GM10248 (cell line): Measurements from ENCODE around the gene ACOD1.
"Not testable (repeated sequence)": the region's sequence is repeated elsewhere in the genome, so short reads cannot be mapped to it uniquely, and the experiment has no call there.

Experiments used
- CTCF ChIA-PET: fragments of 300-600 bp; sonication (Branson Sonifier 250); formaldehyde crosslinking; extraction: SDS; loops from one replicate; lab custom pipeline; 2021; ENCODE audit warnings: antibody characterized with exemption; lab: Yijun Ruan, JAX
- POLR2A ChIA-PET: fragments of 350-650 bp; sonication (Branson Sonifier 250); formaldehyde crosslinking; extraction: SDS; loops from one replicate; lab custom pipeline; 2020; ENCODE audit warnings: antibody characterized with exemption; lab: Yijun Ruan, JAX
- DNase-seq: peaks from one replicate; pipeline ENCODE4 v3.0.0; 2012; ENCODE audit errors: extremely low spot score
- CTCF ChIP-seq: IDR thresholded peaks from 2 replicates; pipeline ENCODE4 v1.5.1; 2012; ENCODE audit warnings: mild to moderate bottlenecking, low read depth; ENCODE audit errors: extremely low read depth, missing control alignments, control extremely low read depth

Gene ACOD1

GRCh38 chr13:76948149-76948548 lies at the start of gene ACOD1:
Gene ACOD1 (plus strand): TSS chr13:76948511. CDS start chr13:76948559, 48 bp downstream.
- no peak for TF ChIP-seq CTCF
- POLR2A ChIA-PET: no interaction called here
- DNase-seq: no peak
- CTCF ChIA-PET: no interaction called here

- CTCF ChIA-PET: interaction anchor here (0.9 to 1.8 kb wide), 4 partner anchors 20 to 1022 kb away, joined by 3 to 6 read pairs (median 4); no protein-coding TSS in a partner anchor
- DNase-seq, POLR2A ChIA-PET: not testable (repeated sequence)
These were observed 49.2 kb upstream of the ACOD1 start for GRCh38 chr13:76899066-76899465.

GRCh38 chr13:76903544-76904162 lies 44.7 kb upstream of the ACOD1 start:
- ChIA-PET CTCF (interaction anchor here (0.7 to 2.9 kb wide), 33 partner anchors 9 to 1208 kb away, joined by 3 to 26 read pairs (median 4); partner anchors contain the start of gene KCTD12), POLR2A (no interaction called here)
- peak; percentile 98 for TF ChIP-seq CTCF
- peak; percentile 61 for DNase-seq

- ChIA-PET CTCF (interaction anchor here (1.0 to 2.9 kb wide), 20 partner anchors 8 to 1035 kb away, joined by 3 to 26 read pairs (median 4); partner anchors contain the start of gene KCTD12), POLR2A (no interaction called here)
- DNase-seq: no peak
- TF ChIP-seq CTCF: no peak
These were observed 43.8 kb upstream of the ACOD1 start for GRCh38 chr13:76904507-76904906.

- no peak for DNase-seq
- TF ChIP-seq CTCF: no peak
- ChIA-PET POLR2A (no interaction called here), CTCF (interaction anchor here (0.8 to 1.4 kb wide), 3 partner anchors 9 to 10 kb away, joined by 3 to 4 read pairs (median 3); no protein-coding TSS in a partner anchor)
These were observed 35.8 kb upstream of the ACOD1 start for GRCh38 chr13:76912476-76912875.

GRCh38 chr13:76913898-76914297 lies 34.4 kb upstream of the ACOD1 start:
- no peak for DNase-seq
- CTCF ChIA-PET: interaction anchor here (1.3 to 1.4 kb wide), 2 partner anchors 13 to 28 kb away, joined by 3 read pairs; no protein-coding TSS in a partner anchor
- TF ChIP-seq CTCF: no peak
- POLR2A ChIA-PET: no interaction called here

- TF ChIP-seq CTCF: no peak
- DNase-seq: no peak
- ChIA-PET CTCF (interaction anchor here (1.0 to 3.3 kb wide), 3 partner anchors 13 to 16 kb away, joined by 3 to 9 read pairs (median 3); no protein-coding TSS in a partner anchor), POLR2A (no interaction called here)
These were observed 31.2 kb upstream of the ACOD1 start for GRCh38 chr13:76917095-76917494.

- CTCF ChIA-PET: interaction anchor here (1.3 to 3.3 kb wide), 3 partner anchors 13 to 15 kb away, joined by 3 to 9 read pairs (median 4); no protein-coding TSS in a partner anchor
- POLR2A ChIA-PET, DNase-seq: not testable (repeated sequence)
These were observed 30.4 kb upstream of the ACOD1 start for GRCh38 chr13:76917755-76918481.
